Measurements from ENCODE around the gene HMOX1.

DNA sequence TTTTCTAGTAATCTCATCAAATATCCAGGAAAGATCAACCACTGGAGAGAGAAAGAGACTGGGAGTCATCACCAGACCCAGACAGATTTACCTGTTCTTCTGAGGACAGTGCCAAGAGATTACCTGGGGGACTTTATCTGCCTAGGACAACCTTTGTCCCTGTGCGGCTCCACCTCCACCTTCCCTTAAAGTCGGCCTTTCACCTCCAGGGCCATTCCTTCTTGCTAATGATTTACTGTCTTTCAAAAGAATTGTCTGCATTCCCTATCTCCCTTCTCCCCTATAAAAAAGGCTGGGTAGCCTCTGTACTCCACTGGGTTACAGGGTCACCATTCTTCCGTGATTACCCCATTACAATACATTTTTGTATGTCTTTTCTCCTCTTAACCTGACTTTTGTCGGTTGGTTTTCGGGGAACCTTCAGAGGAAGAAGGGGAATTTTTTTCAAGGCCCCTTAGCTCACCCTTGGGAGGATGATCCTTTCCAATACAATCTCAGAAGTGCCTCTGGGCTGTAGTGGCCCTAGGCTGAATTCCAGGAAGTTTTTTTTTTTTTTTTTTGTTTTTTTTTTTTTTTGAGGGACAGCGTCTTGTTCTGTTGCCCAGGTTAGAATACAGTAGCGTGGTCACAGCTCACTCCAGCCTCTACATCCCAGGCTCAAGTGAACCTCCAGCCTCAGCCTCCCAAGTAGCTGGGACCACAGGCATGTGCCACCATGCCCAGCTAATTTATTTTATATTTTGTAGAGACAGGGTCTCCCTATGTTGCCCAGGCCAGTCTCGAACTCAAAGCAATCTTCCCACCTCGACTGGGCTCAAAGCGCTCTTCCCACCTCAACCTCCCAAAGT, 1.5 kb upstream of the HMOX1 start:
- TF ChIP-seq CTCF (IDR thresholded peaks at IDR 0.05) = no peak
- no peak for TF ChIP-seq POLR2A (IDR thresholded peaks at IDR 0.05)
